Loucy (cell line): Measurements from ENCODE around the gene OPA3.

Source experiments
- CTCF ChIP-seq: fragments of 200-600 bp; sonication (generic); conservative IDR thresholded peaks from 2 replicates; pipeline ENCODE4 v1.5.1; 2014; ENCODE audit warnings: mild to moderate bottlenecking, antibody characterized with exemption, low read length
- EZH2phosphoT487 ChIP-seq: fragments of 200-600 bp; IDR thresholded peaks from 2 replicates; pipeline ENCODE4 v1.6.1; 2018; ENCODE audit warnings: antibody characterized with exemption, mild to moderate bottlenecking, moderate library complexity, borderline replicate concordance

GRCh38 chr19:45518469-45518826 lies 66.2 kb downstream of the OPA3 start:
- TF ChIP-seq CTCF (no peak), EZH2phosphoT487 (no peak)
